HEK293T (cell line): ENCODE data around the gene RASSF5.

Experiments used
- FOXA1 ChIP-seq: fragments of 450-650 bp; IDR thresholded peaks from 2 replicates; pipeline ENCODE4 v1.6.1; 2016; ENCODE audit warnings: mild to moderate bottlenecking
- FOXM1 ChIP-seq: fragments of 450-650 bp; IDR thresholded peaks from 2 replicates; pipeline ENCODE4 v1.6.1; 2017; ENCODE audit warnings: mild to moderate bottlenecking, borderline replicate concordance
- PKNOX1 ChIP-seq: fragments of 450-650 bp; IDR thresholded peaks from 2 replicates; pipeline ENCODE4 v1.6.1; 2016
- SP1 ChIP-seq: fragments of 450-650 bp; IDR thresholded peaks from 2 replicates; pipeline ENCODE4 v1.6.1; 2017
- SUZ12 ChIP-seq: fragments of 450-650 bp; IDR thresholded peaks from 2 replicates; pipeline ENCODE4 v1.6.1; 2016; ENCODE audit warnings: mild to moderate bottlenecking
- ZNF384 ChIP-seq: fragments of 450-650 bp; IDR thresholded peaks from 2 replicates; pipeline ENCODE4 v1.6.1; 2016

GRCh38 chr1:206581571-206581981, 74.2 kb downstream of the RASSF5 start:
- no peak for TF ChIP-seq FOXM1
- TF ChIP-seq SP1, result no peak
- no peak for TF ChIP-seq FOXA1
- no peak for TF ChIP-seq PKNOX1
- TF ChIP-seq SUZ12, result no peak
- TF ChIP-seq ZNF384, result no peak
